H1 (cell line): ENCODE measurements around the gene ARMC5. TPM values are rescaled to one million over a fixed set of nuclear protein-coding genes. Genes with fewer than 3 reads are reported as not detected.

Experiments used
- BRCA1 ChIP-seq: IDR thresholded peaks from 2 replicates; pipeline ENCODE4 v1.6.1; 2012; ENCODE audit warnings: low read depth, low read length, improper control_type of control experiment
- CBX8 ChIP-seq: fragments of 300-800, 300-1000 bp; sonication (generic); IDR thresholded peaks from 2 replicates; pipeline ENCODE4 v1.7.1; 2016; ENCODE audit warnings: low read depth, low read length, borderline replicate concordance
- CHD1 ChIP-seq: IDR thresholded peaks from 2 replicates; pipeline ENCODE4 v1.6.1; 2012; ENCODE audit warnings: low read depth, low read length, improper control_type of control experiment
- CHD2 ChIP-seq: IDR thresholded peaks from 2 replicates; pipeline ENCODE4 v1.6.1; 2012; ENCODE audit warnings: low read length, improper control_type of control experiment
- TBP ChIP-seq: IDR thresholded peaks from 2 replicates; pipeline ENCODE4 v1.6.1; 2011; ENCODE audit warnings: low read depth, low read length, improper control_type of control experiment
- USF2 ChIP-seq: IDR thresholded peaks from 2 replicates; pipeline ENCODE4 v1.6.1; 2011; ENCODE audit warnings: low read length, improper control_type of control experiment
- polyA plus RNA-seq, 7 experiments: library from polyadenylated mRNA; depleted of rRNA in 3 of 7; stranded (reverse) in 5 of 7; unstranded in 2 of 7; fragments of >200 nt in 5 of 7; fragments of 200-250 nt in 2 of 7; gene quantifications; 1 replicate in 5 of 7; 2 replicates in 1 of 7; 4 replicates in 1 of 7; pipeline versions ENCODE4 v1.2.1 to v1.2.3, GENCODE V29; 2011 to 2013; ENCODE audit warnings: missing spikeins in 2 of 7, mixed read lengths in 2 of 7
- total RNA-seq: library from RNA; stranded (reverse); fragmentation: NEBNext Ultra II Directional; extraction: Animal tissue kit (Norgen Biotek cat#: 25700); gene quantifications from 2 replicates; pipeline ENCODE4 v1.2.1, GENCODE V29; 2021
- TF ChIP-seq, protein P1 (sequence below): fragments of 300-600 bp; sonication (generic); IDR thresholded peaks from 2 replicates; pipeline ENCODE4 v1.7.1; 2012; ENCODE audit warnings: low read length, moderate library complexity, mild to moderate bottlenecking, inconsistent platforms; ENCODE audit not compliant: insufficient replicate concordance
- TF ChIP-seq, protein P2 (sequence below): IDR thresholded peaks from 2 replicates; pipeline ENCODE4 v1.6.1; 2011; ENCODE audit warnings: low read depth, mild to moderate bottlenecking, low read length; ENCODE audit not compliant: insufficient read depth

The ARMC5 gene
- total and polyA plus RNA-seq, 2 of the 8 experiments (the other 6 are each of a cell fraction or from before 2014, with no cell fraction given) = 7.8 to 8.7 TPM

DNA sequence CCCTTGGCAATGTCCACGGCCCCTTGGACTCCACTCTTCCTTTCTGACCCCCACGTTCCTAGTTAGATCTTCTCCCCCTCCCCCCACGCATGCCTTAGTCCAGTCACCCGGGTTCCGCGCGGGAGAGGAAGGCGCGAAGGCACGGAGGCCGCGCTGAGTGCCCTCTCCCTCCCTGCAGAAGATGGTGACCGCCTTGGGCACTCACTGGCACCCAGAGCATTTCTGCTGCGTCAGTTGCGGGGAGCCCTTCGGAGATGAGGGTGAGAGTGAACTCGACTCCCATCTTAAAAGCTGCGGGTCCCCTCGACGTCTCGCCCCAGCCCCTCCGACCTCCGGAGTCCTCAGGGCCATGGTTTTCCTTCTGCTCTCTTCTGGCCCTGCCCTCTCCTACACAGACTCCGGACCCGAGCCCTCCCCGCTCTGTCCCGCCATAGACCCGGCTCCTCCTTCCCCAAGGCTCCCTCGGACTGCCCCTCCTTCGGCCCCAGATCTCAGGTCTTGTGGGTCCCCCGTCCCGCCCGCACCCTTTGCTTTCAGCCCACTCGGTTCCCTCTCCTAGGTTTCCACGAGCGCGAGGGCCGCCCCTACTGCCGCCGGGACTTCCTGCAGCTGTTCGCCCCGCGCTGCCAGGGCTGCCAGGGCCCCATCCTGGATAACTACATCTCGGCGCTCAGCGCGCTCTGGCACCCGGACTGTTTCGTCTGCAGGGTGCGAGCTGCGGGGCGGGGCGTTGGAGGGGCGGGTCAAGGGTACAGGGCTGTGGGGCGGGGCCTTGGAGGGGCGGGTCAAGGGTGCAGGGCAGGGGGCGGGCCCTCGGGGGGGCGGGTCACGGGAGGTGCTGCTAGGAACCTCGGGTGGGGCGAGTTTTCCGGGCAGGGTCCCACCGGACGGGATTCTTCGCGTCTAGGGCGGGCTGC lies 17.3 kb downstream of the ARMC5 start (continued):
- TF ChIP-seq, protein P1, sequence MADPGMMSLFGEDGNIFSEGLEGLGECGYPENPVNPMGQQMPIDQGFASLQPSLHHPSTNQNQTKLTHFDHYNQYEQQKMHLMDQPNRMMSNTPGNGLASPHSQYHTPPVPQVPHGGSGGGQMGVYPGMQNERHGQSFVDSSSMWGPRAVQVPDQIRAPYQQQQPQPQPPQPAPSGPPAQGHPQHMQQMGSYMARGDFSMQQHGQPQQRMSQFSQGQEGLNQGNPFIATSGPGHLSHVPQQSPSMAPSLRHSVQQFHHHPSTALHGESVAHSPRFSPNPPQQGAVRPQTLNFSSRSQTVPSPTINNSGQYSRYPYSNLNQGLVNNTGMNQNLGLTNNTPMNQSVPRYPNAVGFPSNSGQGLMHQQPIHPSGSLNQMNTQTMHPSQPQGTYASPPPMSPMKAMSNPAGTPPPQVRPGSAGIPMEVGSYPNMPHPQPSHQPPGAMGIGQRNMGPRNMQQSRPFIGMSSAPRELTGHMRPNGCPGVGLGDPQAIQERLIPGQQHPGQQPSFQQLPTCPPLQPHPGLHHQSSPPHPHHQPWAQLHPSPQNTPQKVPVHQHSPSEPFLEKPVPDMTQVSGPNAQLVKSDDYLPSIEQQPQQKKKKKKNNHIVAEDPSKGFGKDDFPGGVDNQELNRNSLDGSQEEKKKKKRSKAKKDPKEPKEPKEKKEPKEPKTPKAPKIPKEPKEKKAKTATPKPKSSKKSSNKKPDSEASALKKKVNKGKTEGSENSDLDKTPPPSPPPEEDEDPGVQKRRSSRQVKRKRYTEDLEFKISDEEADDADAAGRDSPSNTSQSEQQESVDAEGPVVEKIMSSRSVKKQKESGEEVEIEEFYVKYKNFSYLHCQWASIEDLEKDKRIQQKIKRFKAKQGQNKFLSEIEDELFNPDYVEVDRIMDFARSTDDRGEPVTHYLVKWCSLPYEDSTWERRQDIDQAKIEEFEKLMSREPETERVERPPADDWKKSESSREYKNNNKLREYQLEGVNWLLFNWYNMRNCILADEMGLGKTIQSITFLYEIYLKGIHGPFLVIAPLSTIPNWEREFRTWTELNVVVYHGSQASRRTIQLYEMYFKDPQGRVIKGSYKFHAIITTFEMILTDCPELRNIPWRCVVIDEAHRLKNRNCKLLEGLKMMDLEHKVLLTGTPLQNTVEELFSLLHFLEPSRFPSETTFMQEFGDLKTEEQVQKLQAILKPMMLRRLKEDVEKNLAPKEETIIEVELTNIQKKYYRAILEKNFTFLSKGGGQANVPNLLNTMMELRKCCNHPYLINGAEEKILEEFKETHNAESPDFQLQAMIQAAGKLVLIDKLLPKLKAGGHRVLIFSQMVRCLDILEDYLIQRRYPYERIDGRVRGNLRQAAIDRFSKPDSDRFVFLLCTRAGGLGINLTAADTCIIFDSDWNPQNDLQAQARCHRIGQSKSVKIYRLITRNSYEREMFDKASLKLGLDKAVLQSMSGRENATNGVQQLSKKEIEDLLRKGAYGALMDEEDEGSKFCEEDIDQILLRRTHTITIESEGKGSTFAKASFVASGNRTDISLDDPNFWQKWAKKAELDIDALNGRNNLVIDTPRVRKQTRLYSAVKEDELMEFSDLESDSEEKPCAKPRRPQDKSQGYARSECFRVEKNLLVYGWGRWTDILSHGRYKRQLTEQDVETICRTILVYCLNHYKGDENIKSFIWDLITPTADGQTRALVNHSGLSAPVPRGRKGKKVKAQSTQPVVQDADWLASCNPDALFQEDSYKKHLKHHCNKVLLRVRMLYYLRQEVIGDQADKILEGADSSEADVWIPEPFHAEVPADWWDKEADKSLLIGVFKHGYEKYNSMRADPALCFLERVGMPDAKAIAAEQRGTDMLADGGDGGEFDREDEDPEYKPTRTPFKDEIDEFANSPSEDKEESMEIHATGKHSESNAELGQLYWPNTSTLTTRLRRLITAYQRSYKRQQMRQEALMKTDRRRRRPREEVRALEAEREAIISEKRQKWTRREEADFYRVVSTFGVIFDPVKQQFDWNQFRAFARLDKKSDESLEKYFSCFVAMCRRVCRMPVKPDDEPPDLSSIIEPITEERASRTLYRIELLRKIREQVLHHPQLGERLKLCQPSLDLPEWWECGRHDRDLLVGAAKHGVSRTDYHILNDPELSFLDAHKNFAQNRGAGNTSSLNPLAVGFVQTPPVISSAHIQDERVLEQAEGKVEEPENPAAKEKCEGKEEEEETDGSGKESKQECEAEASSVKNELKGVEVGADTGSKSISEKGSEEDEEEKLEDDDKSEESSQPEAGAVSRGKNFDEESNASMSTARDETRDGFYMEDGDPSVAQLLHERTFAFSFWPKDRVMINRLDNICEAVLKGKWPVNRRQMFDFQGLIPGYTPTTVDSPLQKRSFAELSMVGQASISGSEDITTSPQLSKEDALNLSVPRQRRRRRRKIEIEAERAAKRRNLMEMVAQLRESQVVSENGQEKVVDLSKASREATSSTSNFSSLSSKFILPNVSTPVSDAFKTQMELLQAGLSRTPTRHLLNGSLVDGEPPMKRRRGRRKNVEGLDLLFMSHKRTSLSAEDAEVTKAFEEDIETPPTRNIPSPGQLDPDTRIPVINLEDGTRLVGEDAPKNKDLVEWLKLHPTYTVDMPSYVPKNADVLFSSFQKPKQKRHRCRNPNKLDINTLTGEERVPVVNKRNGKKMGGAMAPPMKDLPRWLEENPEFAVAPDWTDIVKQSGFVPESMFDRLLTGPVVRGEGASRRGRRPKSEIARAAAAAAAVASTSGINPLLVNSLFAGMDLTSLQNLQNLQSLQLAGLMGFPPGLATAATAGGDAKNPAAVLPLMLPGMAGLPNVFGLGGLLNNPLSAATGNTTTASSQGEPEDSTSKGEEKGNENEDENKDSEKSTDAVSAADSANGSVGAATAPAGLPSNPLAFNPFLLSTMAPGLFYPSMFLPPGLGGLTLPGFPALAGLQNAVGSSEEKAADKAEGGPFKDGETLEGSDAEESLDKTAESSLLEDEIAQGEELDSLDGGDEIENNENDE = no peak
- TF ChIP-seq CBX8 = no peak
- peak; percentile 62; the same call in 1 of the 2 replicates for TF ChIP-seq TBP
- no peak for TF ChIP-seq USF2
- TF ChIP-seq CHD2 = no peak
- TF ChIP-seq CHD1 = no peak
- TF ChIP-seq, protein P2, sequence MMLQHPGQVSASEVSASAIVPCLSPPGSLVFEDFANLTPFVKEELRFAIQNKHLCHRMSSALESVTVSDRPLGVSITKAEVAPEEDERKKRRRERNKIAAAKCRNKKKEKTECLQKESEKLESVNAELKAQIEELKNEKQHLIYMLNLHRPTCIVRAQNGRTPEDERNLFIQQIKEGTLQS = no peak
- TF ChIP-seq BRCA1 = no peak
